ENCODE data around the gene TRAM2.

Gene TRAM2

GRCh38 chr6:52533491-52533890 is 43.4 kb downstream of the TRAM2 start:
- Histone ChIP-seq H3K9ac (ENCODE audit: low read depth in 1 of 2, low read length in 2 of 2) (no peak overlapping the region), H3K27ac (ENCODE audit: low read depth in 2 of 2, low read length in 2 of 2) (no peak overlapping the region), H3K9me3 (ENCODE audit: control insufficient read depth in 2 of 2, low read length in 2 of 2) (no peaks in the 10 kb centered on the region)

GRCh38 chr6:52532457-52532856 is 44.4 kb downstream of the TRAM2 start:
- H3K4me3 ChIP-seq (ENCODE audit: low read length in 2 of 2): no peak overlapping the region

More at GRCh38 chr6:52533491-52533890, 43.4 kb downstream of the TRAM2 start:
- Histone ChIP-seq H3K4me3 (ENCODE audit: low read length in 2 of 2) (no peak overlapping the region), H3K27me3 (ENCODE audit: control insufficient read depth in 2 of 2, insufficient read depth in 2 of 2, low read length in 2 of 2) (no peaks in the 10 kb centered on the region), H3K36me3 (ENCODE audit: control insufficient read depth in 2 of 2, insufficient read depth in 2 of 2, low read length in 2 of 2) (peaks cover 8 to 13% of the 10 kb centered on the region in 2 donors), H3K4me1 (ENCODE audit: control insufficient read depth in 2 of 2, insufficient read depth in 2 of 2, low read length in 2 of 2) (peaks cover 0 to 13% of the 10 kb centered on the region in 2 donors)

GRCh38 chr6:52531834-52532233 is 45.0 kb downstream of the TRAM2 start:
- Histone ChIP-seq H3K4me1 (ENCODE audit: control insufficient read depth in 2 of 2, insufficient read depth in 2 of 2, low read length in 2 of 2) (peaks cover 0 to 9% of the 10 kb centered on the region in 2 donors), H3K27me3 (ENCODE audit: control insufficient read depth in 2 of 2, insufficient read depth in 2 of 2, low read length in 2 of 2) (no peaks in the 10 kb centered on the region), H3K27ac (ENCODE audit: low read depth in 2 of 2, low read length in 2 of 2) (peak overlapping the region in 1 of 2 donors; percentile 35), H3K9me3 (ENCODE audit: control insufficient read depth in 2 of 2, low read length in 2 of 2) (no peaks in the 10 kb centered on the region), H3K36me3 (ENCODE audit: control insufficient read depth in 2 of 2, insufficient read depth in 2 of 2, low read length in 2 of 2) (peaks cover 8 to 13% of the 10 kb centered on the region in 2 donors), H3K9ac (ENCODE audit: low read depth in 1 of 2, low read length in 2 of 2) (no peak overlapping the region), H3K4me3 (ENCODE audit: low read length in 2 of 2) (no peak overlapping the region)

More at GRCh38 chr6:52532457-52532856, 44.4 kb downstream of the TRAM2 start:
- no peaks in the 10 kb centered on the region for H3K9me3 ChIP-seq (ENCODE audit: control insufficient read depth in 2 of 2, low read length in 2 of 2)
- H3K27me3 ChIP-seq (ENCODE audit: control insufficient read depth in 2 of 2, insufficient read depth in 2 of 2, low read length in 2 of 2): no peaks in the 10 kb centered on the region
- no peak overlapping the region for H3K9ac ChIP-seq (ENCODE audit: low read depth in 1 of 2, low read length in 2 of 2)
- H3K4me1 ChIP-seq (ENCODE audit: control insufficient read depth in 2 of 2, insufficient read depth in 2 of 2, low read length in 2 of 2): peaks cover 0 to 9% of the 10 kb centered on the region in 2 donors
- peaks cover 8 to 13% of the 10 kb centered on the region in 2 donors for H3K36me3 ChIP-seq (ENCODE audit: control insufficient read depth in 2 of 2, insufficient read depth in 2 of 2, low read length in 2 of 2)
- H3K27ac ChIP-seq (ENCODE audit: low read depth in 2 of 2, low read length in 2 of 2): no peak overlapping the region

- Histone ChIP-seq H3K27ac (ENCODE audit: low read depth in 2 of 2, low read length in 2 of 2) (peak overlapping the region; percentile 35 to 37), H3K36me3 (ENCODE audit: control insufficient read depth in 2 of 2, insufficient read depth in 2 of 2, low read length in 2 of 2) (peaks cover 8 to 13% of the 10 kb centered on the region in 2 donors), H3K9ac (ENCODE audit: low read depth in 1 of 2, low read length in 2 of 2) (no peak overlapping the region)
These were observed 45.5 kb downstream of the TRAM2 start for GRCh38 chr6:52531396-52531795.

GRCh38 chr6:52530351-52530750 is 46.5 kb downstream of the TRAM2 start:
- peaks cover 8 to 13% of the 10 kb centered on the region in 2 donors for H3K36me3 ChIP-seq (ENCODE audit: control insufficient read depth in 2 of 2, insufficient read depth in 2 of 2, low read length in 2 of 2)
- peaks cover 0 to 9% of the 10 kb centered on the region in 2 donors for H3K4me1 ChIP-seq (ENCODE audit: control insufficient read depth in 2 of 2, insufficient read depth in 2 of 2, low read length in 2 of 2)
- no peaks in the 10 kb centered on the region for H3K27me3 ChIP-seq (ENCODE audit: control insufficient read depth in 2 of 2, insufficient read depth in 2 of 2, low read length in 2 of 2)
- H3K9ac ChIP-seq (ENCODE audit: low read depth in 1 of 2, low read length in 2 of 2): no peak overlapping the region
- H3K4me3 ChIP-seq (ENCODE audit: low read length in 2 of 2): no peak overlapping the region
- H3K9me3 ChIP-seq (ENCODE audit: control insufficient read depth in 2 of 2, low read length in 2 of 2): no peaks in the 10 kb centered on the region
- peak overlapping the region; percentile 17 to 23 for H3K27ac ChIP-seq (ENCODE audit: low read depth in 2 of 2, low read length in 2 of 2)

More at GRCh38 chr6:52531396-52531795, 45.5 kb downstream of the TRAM2 start:
- peaks cover 0 to 9% of the 10 kb centered on the region in 2 donors for H3K4me1 ChIP-seq (ENCODE audit: control insufficient read depth in 2 of 2, insufficient read depth in 2 of 2, low read length in 2 of 2)
- no peaks in the 10 kb centered on the region for H3K27me3 ChIP-seq (ENCODE audit: control insufficient read depth in 2 of 2, insufficient read depth in 2 of 2, low read length in 2 of 2)
- H3K4me3 ChIP-seq (ENCODE audit: low read length in 2 of 2): no peak overlapping the region
- no peaks in the 10 kb centered on the region for H3K9me3 ChIP-seq (ENCODE audit: control insufficient read depth in 2 of 2, low read length in 2 of 2)

GRCh38 chr6:52529311-52529710 is 47.5 kb downstream of the TRAM2 start:
- Histone ChIP-seq H3K9me3 (ENCODE audit: control insufficient read depth in 2 of 2, low read length in 2 of 2) (no peaks in the 10 kb centered on the region), H3K4me1 (ENCODE audit: control insufficient read depth in 2 of 2, insufficient read depth in 2 of 2, low read length in 2 of 2) (peaks cover 0 to 2% of the 10 kb centered on the region in 2 donors), H3K4me3 (ENCODE audit: low read length in 2 of 2) (no peak overlapping the region), H3K27me3 (ENCODE audit: control insufficient read depth in 2 of 2, insufficient read depth in 2 of 2, low read length in 2 of 2) (no peaks in the 10 kb centered on the region), H3K27ac (ENCODE audit: low read depth in 2 of 2, low read length in 2 of 2) (peak overlapping the region in 1 of 2 donors; percentile 24), H3K9ac (ENCODE audit: low read depth in 1 of 2, low read length in 2 of 2) (no peak overlapping the region), H3K36me3 (ENCODE audit: control insufficient read depth in 2 of 2, insufficient read depth in 2 of 2, low read length in 2 of 2) (peaks cover 0 to 4% of the 10 kb centered on the region in 2 donors)

GRCh38 chr6:52527436-52527835 is 49.4 kb downstream of the TRAM2 start:
- Histone ChIP-seq H3K9me3 (ENCODE audit: control insufficient read depth in 2 of 2, low read length in 2 of 2) (no peaks in the 10 kb centered on the region), H3K27ac (ENCODE audit: low read depth in 2 of 2, low read length in 2 of 2) (no peak overlapping the region), H3K36me3 (ENCODE audit: control insufficient read depth in 2 of 2, insufficient read depth in 2 of 2, low read length in 2 of 2) (peaks cover 0 to 4% of the 10 kb centered on the region in 2 donors)

GRCh38 chr6:52526634-52527033 is 50.2 kb downstream of the TRAM2 start:
- Histone ChIP-seq H3K9ac (ENCODE audit: low read depth in 1 of 2, low read length in 2 of 2) (no peak overlapping the region), H3K9me3 (ENCODE audit: control insufficient read depth in 2 of 2, low read length in 2 of 2) (no peaks in the 10 kb centered on the region), H3K4me1 (ENCODE audit: control insufficient read depth in 2 of 2, insufficient read depth in 2 of 2, low read length in 2 of 2) (peaks cover 0 to 3% of the 10 kb centered on the region in 2 donors), H3K27ac (ENCODE audit: low read depth in 2 of 2, low read length in 2 of 2) (no peak overlapping the region), H3K36me3 (ENCODE audit: control insufficient read depth in 2 of 2, insufficient read depth in 2 of 2, low read length in 2 of 2) (peaks cover 0 to 4% of the 10 kb centered on the region in 2 donors), H3K27me3 (ENCODE audit: control insufficient read depth in 2 of 2, insufficient read depth in 2 of 2, low read length in 2 of 2) (no peaks in the 10 kb centered on the region), H3K4me3 (ENCODE audit: low read length in 2 of 2) (no peak overlapping the region)

More at GRCh38 chr6:52527436-52527835, 49.4 kb downstream of the TRAM2 start:
- Histone ChIP-seq H3K27me3 (ENCODE audit: control insufficient read depth in 2 of 2, insufficient read depth in 2 of 2, low read length in 2 of 2) (no peaks in the 10 kb centered on the region), H3K4me1 (ENCODE audit: control insufficient read depth in 2 of 2, insufficient read depth in 2 of 2, low read length in 2 of 2) (no peaks in the 10 kb centered on the region), H3K9ac (ENCODE audit: low read depth in 1 of 2, low read length in 2 of 2) (no peak overlapping the region), H3K4me3 (ENCODE audit: low read length in 2 of 2) (no peak overlapping the region)

GRCh38 chr6:52524918-52525317 is 51.9 kb downstream of the TRAM2 start:
- peaks cover 0 to 3% of the 10 kb centered on the region in 2 donors for H3K4me1 ChIP-seq (ENCODE audit: control insufficient read depth in 2 of 2, insufficient read depth in 2 of 2, low read length in 2 of 2)
- H3K9ac ChIP-seq (ENCODE audit: low read depth in 1 of 2, low read length in 2 of 2): no peak overlapping the region
- no peak overlapping the region for H3K4me3 ChIP-seq (ENCODE audit: low read length in 2 of 2)
- H3K27ac ChIP-seq (ENCODE audit: low read depth in 2 of 2, low read length in 2 of 2): no peak overlapping the region
- H3K9me3 ChIP-seq (ENCODE audit: control insufficient read depth in 2 of 2, low read length in 2 of 2): no peaks in the 10 kb centered on the region
- no peaks in the 10 kb centered on the region for H3K36me3 ChIP-seq (ENCODE audit: control insufficient read depth in 2 of 2, insufficient read depth in 2 of 2, low read length in 2 of 2)
- H3K27me3 ChIP-seq (ENCODE audit: control insufficient read depth in 2 of 2, insufficient read depth in 2 of 2, low read length in 2 of 2): no peaks in the 10 kb centered on the region

- Histone ChIP-seq H3K4me3 (ENCODE audit: low read length in 2 of 2) (no peak overlapping the region), H3K27me3 (ENCODE audit: control insufficient read depth in 2 of 2, insufficient read depth in 2 of 2, low read length in 2 of 2) (no peaks in the 10 kb centered on the region), H3K27ac (ENCODE audit: low read depth in 2 of 2, low read length in 2 of 2) (no peak overlapping the region), H3K4me1 (ENCODE audit: control insufficient read depth in 2 of 2, insufficient read depth in 2 of 2, low read length in 2 of 2) (peaks cover 0 to 3% of the 10 kb centered on the region in 2 donors), H3K9ac (ENCODE audit: low read depth in 1 of 2, low read length in 2 of 2) (no peak overlapping the region), H3K9me3 (ENCODE audit: control insufficient read depth in 2 of 2, low read length in 2 of 2) (no peaks in the 10 kb centered on the region), H3K36me3 (ENCODE audit: control insufficient read depth in 2 of 2, insufficient read depth in 2 of 2, low read length in 2 of 2) (no peaks in the 10 kb centered on the region)
These were observed 53.3 kb downstream of the TRAM2 start for GRCh38 chr6:52523378-52524142.

Measured in mucosa of rectum (tissue), 2 donors.